ENCODE measurements around the gene CCL4.
"Not testable (repeated sequence)": the region's sequence is repeated elsewhere in the genome, so short reads cannot be mapped to it uniquely, and the experiment has no call there.

CCL4 gene

GRCh38 chr17:36117505-36118382, 14.1 kb downstream of the CCL4 start:
- DNase-seq (ENCODE audit: low spot score), result no peak

- DNase-seq (ENCODE audit: low spot score), result no peak
Measured at GRCh38 chr17:36118477-36119353, 15.1 kb downstream of the CCL4 start.

GRCh38 chr17:36120221-36120620, 16.6 kb downstream of the CCL4 start:
- DNase-seq (ENCODE audit: low spot score), result no peak

- not testable (repeated sequence) for DNase-seq (ENCODE audit: low spot score)
Measured at GRCh38 chr17:36121099-36121498, 17.5 kb downstream of the CCL4 start.

GRCh38 chr17:36123431-36123830, 19.8 kb downstream of the CCL4 start:
- DNase-seq (ENCODE audit: low spot score), result no peak

GRCh38 chr17:36124879-36125824, 21.5 kb downstream of the CCL4 start:
- no peak for DNase-seq (ENCODE audit: low spot score)

GRCh38 chr17:36127199-36127893, 23.7 kb downstream of the CCL4 start:
- no peak for DNase-seq (ENCODE audit: low spot score)

- no peak for DNase-seq (ENCODE audit: low spot score)
Measured at GRCh38 chr17:36127911-36128310, 24.3 kb downstream of the CCL4 start.

- DNase-seq (ENCODE audit: low spot score), result no peak
Measured at GRCh38 chr17:36128411-36128978, 24.9 kb downstream of the CCL4 start.

GRCh38 chr17:36129616-36130015, 26.0 kb downstream of the CCL4 start:
- no peak for DNase-seq (ENCODE audit: low spot score)

GRCh38 chr17:36130346-36130745, 26.7 kb downstream of the CCL4 start:
- DNase-seq (ENCODE audit: low spot score), result no peak

GRCh38 chr17:36131421-36131820, 27.8 kb downstream of the CCL4 start:
- no peak for DNase-seq (ENCODE audit: low spot score)

- DNase-seq (ENCODE audit: low spot score), result no peak
Measured at GRCh38 chr17:36131931-36132330, 28.3 kb downstream of the CCL4 start.

GRCh38 chr17:36132421-36132831, 28.8 kb downstream of the CCL4 start:
- DNase-seq (ENCODE audit: low spot score), result no peak

GRCh38 chr17:36133602-36134236, 30.1 kb downstream of the CCL4 start:
- no peak for DNase-seq (ENCODE audit: low spot score)

GRCh38 chr17:36135465-36135864, 31.8 kb downstream of the CCL4 start:
- no peak for DNase-seq (ENCODE audit: low spot score)

- no peak for DNase-seq (ENCODE audit: low spot score)
Measured at GRCh38 chr17:36136036-36136435, 32.4 kb downstream of the CCL4 start.

- no peak for DNase-seq (ENCODE audit: low spot score)
Measured at GRCh38 chr17:36136439-36136838, 32.8 kb downstream of the CCL4 start.

- DNase-seq (ENCODE audit: low spot score), result no peak
Measured at GRCh38 chr17:36142235-36142634, 38.6 kb downstream of the CCL4 start.

GRCh38 chr17:36142806-36143205, 39.2 kb downstream of the CCL4 start:
- no peak for DNase-seq (ENCODE audit: low spot score)

All from AG08395 (cell line).